HG03520 (cell line): Measurements from ENCODE around the gene FZD10.

Source experiments
- ATAC-seq: cut with Tn5 transposase; IDR thresholded peaks from one replicate; pipeline ENCODE4 v1.9.1; 2021; ENCODE audit warnings: mild to moderate bottlenecking, moderate library complexity; ENCODE audit not compliant: unreplicated experiment

The FZD10 gene

GRCh38 chr12:130201037-130201436 lies 38.8 kb downstream of the FZD10 start:
- ATAC-seq: no peak

- no peak for ATAC-seq
These were observed 39.9 kb downstream of the FZD10 start for GRCh38 chr12:130202201-130202600.

DNA sequence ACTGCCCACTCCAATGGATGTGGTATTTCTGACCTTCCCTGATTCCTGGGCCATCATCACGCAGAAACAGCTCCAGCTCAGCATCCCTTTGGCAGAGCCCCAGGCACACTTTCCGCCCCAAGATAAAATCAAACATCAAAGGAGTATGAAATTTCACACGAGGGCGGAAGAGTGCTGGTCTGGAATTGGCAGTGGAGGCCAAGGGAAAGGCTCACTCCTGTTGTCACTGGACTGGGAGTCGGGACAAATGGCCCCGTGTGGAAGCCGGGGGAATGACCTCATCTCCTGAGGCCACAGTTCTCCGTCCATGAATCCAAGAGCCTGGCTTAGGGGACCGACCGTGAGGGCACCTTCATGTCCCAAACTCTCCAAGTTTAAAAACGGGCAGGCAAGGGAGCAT lies 40.9 kb downstream of the FZD10 start:
- ATAC-seq: no peak

DNA sequence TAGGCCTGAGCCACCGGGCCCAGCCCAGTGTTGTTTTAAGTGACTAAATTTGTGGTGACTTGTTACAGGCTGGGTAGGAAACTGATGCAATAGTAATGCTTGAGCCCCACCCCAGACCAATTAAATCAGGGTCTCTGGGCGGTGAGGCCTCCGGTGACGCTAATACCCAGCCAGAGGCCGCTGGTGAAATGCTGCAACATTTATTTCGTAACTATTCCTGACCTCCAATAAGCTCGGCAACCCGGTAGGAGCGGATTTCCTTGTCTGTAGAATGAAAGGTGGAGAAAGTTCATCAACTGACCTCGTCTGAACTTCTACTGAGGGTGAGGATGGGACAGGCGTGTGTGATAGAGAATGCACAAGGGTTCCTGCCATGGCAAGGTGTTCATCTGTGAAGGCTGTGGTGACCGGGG lies 42.3 kb downstream of the FZD10 start:
- ATAC-seq: no peak

DNA sequence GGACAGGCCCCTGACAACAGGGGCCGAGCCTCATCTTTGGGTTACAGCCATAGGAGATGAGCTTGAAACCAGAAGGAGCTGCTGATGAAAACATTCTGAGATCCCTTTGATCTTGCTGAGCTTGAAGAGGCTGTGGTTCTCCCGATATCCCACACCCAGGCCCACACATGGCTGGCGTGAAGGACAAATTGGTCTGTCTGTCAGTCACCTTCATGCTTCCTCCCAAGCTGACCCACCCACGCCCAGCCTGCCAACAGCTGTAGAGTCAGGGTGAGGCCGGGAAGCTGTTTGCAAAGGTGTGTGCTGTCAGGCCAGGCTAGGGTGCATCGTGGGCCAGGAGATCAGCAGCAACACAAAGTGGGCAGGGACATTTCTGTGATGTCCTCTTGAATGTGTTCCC lies 43.2 kb downstream of the FZD10 start:
- ATAC-seq: no peak

DNA sequence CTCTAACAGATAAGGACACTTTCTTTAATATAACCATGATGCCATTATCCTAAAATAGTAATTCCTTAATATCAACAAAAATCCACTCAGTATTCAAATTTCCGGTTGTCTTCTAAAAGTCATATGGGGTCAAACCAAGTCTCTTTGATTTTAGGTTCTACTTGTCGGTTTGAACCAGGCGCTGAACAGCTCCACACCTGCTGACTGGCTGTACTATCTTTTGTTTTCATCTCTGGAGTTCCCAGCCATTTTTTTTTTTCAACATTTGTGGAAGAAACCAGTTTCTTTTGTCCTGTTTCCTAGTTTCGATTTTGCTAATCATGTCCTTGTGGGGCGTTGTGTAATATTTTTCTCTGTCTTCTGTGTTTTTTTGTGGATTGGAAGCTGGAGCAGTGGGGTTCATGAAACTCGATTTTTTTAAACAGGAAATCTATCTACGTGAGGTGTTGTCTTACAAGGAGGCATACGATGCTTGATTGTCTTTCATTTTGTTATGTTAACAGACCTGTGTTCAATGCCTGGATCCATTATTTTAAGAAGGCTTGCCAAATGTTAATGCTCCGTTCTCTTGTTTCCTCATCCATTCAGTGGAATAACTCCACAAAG lies 50.2 kb downstream of the FZD10 start:
- ATAC-seq: no peak

DNA sequence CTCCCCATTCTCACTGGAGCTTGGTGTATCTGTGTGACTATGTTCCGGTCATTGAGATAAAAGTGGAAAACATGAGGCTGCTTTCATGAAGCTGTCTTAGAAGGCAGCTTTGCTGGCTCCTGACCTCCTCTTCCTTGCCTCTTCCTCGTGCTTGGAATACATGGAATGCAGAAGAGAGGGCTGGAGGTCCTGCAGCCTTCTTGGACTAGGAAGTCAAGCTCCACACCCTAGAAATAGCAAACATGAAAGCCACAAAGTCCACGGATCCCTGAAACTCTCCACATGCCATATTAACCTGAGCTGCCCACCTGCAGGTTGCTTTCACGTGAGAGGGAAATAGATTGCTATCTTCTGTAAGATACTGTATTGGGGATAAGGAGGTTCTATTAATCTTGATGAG lies 51.0 kb downstream of the FZD10 start:
- no peak for ATAC-seq

- no peak for ATAC-seq
These were observed 52.6 kb downstream of the FZD10 start for GRCh38 chr12:130214686-130215395.
